K562 (cell line): Measurements from ENCODE around the gene TTC27. TPM values are rescaled to one million over a fixed set of nuclear protein-coding genes. Genes with fewer than 3 reads are reported as not detected.

ENCODE experiments used
- ARID4B ChIP-seq: sonication (generic); formaldehyde crosslinking; IDR thresholded peaks from 2 replicates; pipeline ENCODE4 v1.8.0; 2022; ENCODE audit warnings: mild to moderate bottlenecking, missing genetic modification reagents
- ARNT ChIP-seq, 2 experiments: fragments of 450-650 bp; IDR thresholded peaks; 2 replicates each; pipeline ENCODE4 v1.6.1; 2016; ENCODE audit warnings: mild to moderate bottlenecking in 1 of 2
- CBFA2T2 ChIP-seq: fragments of 450-650 bp; conservative IDR thresholded peaks from 2 replicates; pipeline ENCODE4 v1.6.1; 2017; ENCODE audit warnings: mild to moderate bottlenecking
- CREB1 ChIP-seq, 2 experiments: sonication (generic) in 1 of 2; formaldehyde crosslinking in 1 of 2; IDR thresholded peaks; 2 replicates each; pipeline versions ENCODE4 v1.6.1 to v1.8.0; 2012 to 2022; ENCODE audit warnings: inconsistent platforms in 1 of 2, mild to moderate bottlenecking in 1 of 2, missing genetic modification reagents in 1 of 2, moderate library complexity in 1 of 2
- EHMT2 ChIP-seq: fragments of 450-650 bp; IDR thresholded peaks from 2 replicates; pipeline ENCODE4 v1.6.1; 2018; ENCODE audit warnings: antibody characterized with exemption
- GABPA ChIP-seq: fragments of 200-800 bp; sonication (Bioruptor generic); conservative IDR thresholded peaks from 2 replicates; pipeline ENCODE4 v1.6.1; 2016; ENCODE audit warnings: low read depth, missing genetic modification characterization, missing compliant biosample characterization
- GTF2F1 ChIP-seq: IDR thresholded peaks from 2 replicates; pipeline ENCODE4 v1.6.1; 2011; ENCODE audit warnings: low read depth, low read length, improper control_type of control experiment
- HDAC1 ChIP-seq, 2 experiments: fragments of 450-650 bp; IDR thresholded peaks; 2 replicates each; pipeline ENCODE4 v1.6.1; 2016 to 2017; ENCODE audit warnings: inconsistent platforms in 1 of 2, mild to moderate bottlenecking in 1 of 2, moderate library complexity in 1 of 2
- MYBL2 ChIP-seq, 2 experiments: fragments of 450-650 bp in 1 of 2; sonication (generic) in 1 of 2; formaldehyde crosslinking in 1 of 2; IDR thresholded peaks; 2 replicates each; pipeline versions ENCODE4 v1.6.1 to v1.8.1; 2017 to 2022; ENCODE audit warnings: borderline replicate concordance in 1 of 2, inconsistent platforms in 1 of 2, low read depth in 1 of 2, mild to moderate bottlenecking in 1 of 2, missing genetic modification reagents in 1 of 2, moderate library complexity in 1 of 2
- NFIC ChIP-seq: fragments of 450-650 bp; IDR thresholded peaks from 2 replicates; pipeline ENCODE4 v1.6.1; 2017; ENCODE audit warnings: mild to moderate bottlenecking, inconsistent platforms
- PCBP2 ChIP-seq: fragments of 200-400 bp; formaldehyde crosslinking; IDR thresholded peaks from 2 replicates; pipeline ENCODE4 v1.6.1; 2018; ENCODE audit warnings: low read length, low read depth, mild to moderate bottlenecking, moderate library complexity; ENCODE audit not compliant: poor library complexity, severe bottlenecking
- RAD51 ChIP-seq: fragments of 450-650 bp; IDR thresholded peaks from 2 replicates; pipeline ENCODE4 v1.7.1; 2016; ENCODE audit warnings: low read depth, mild to moderate bottlenecking, borderline replicate concordance
- RBM34 ChIP-seq: fragments of 200-400 bp; formaldehyde crosslinking; IDR thresholded peaks from 2 replicates; pipeline ENCODE4 v1.6.1; 2018; ENCODE audit warnings: low read length, borderline replicate concordance; ENCODE audit not compliant: insufficient read depth
- TEAD2 ChIP-seq: fragments of 450-650 bp; IDR thresholded peaks from 2 replicates; pipeline ENCODE4 v1.6.1; 2016; ENCODE audit warnings: missing genetic modification characterization, control low read depth, missing compliant biosample characterization
- TSC22D4 ChIP-seq: fragments of 450-650 bp; IDR thresholded peaks from 2 replicates; pipeline ENCODE4 v1.6.1; 2016; ENCODE audit warnings: missing genetic modification characterization, missing biosample characterization, control low read depth
- ZFP1 ChIP-seq: fragments of 450-650 bp; formaldehyde crosslinking; IDR thresholded peaks from 2 replicates; pipeline ENCODE4 v1.4.0; 2020; ENCODE audit warnings: mild to moderate bottlenecking, mixed read lengths
- ZNF3 ChIP-seq: fragments of 250-450 bp; sonication (Bioruptor Pico); IDR thresholded peaks from 2 replicates; pipeline ENCODE4 v1.5.0; 2021; ENCODE audit warnings: mild to moderate bottlenecking, moderate library complexity
- ZNF436 ChIP-seq: fragments of 250-450, 450-650 bp; sonication (Bioruptor Pico); formaldehyde crosslinking; IDR thresholded peaks from 2 replicates; pipeline ENCODE4 v1.7.0; 2020; ENCODE audit warnings: mild to moderate bottlenecking
- ZNF764 ChIP-seq: fragments of 250-450 bp; sonication (Bioruptor Pico); IDR thresholded peaks from 2 replicates; pipeline ENCODE4 v1.4.0; 2020; ENCODE audit warnings: low read depth, mild to moderate bottlenecking, moderate library complexity
- polyA plus RNA-seq, 8 experiments: library from polyadenylated mRNA; depleted of rRNA in 4 of 8; stranded (reverse) in 5 of 8; unstranded in 3 of 8; fragments of >200 nt; fragmentation: Nextera tagmentation in 2 of 8; fragmentation: Illumina TruSeq in 1 of 8; extraction: Ambion mirVana in 2 of 8; extraction: Trizol in 1 of 8; gene quantifications; 2 replicates each; pipeline versions ENCODE4 v1.2.1 to v1.2.3, GENCODE V29; 2011 to 2014; ENCODE audit warnings: inconsistent platforms in 1 of 8, missing spikeins in 1 of 8
- total RNA-seq, 7 experiments: library from RNA; depleted of rRNA in 6 of 7; stranded (reverse); fragments of >200 nt in 6 of 7; fragmentation: Illumina TruSeq in 2 of 7; extraction: Trizol in 2 of 7; gene quantifications; 2 replicates each; pipeline versions ENCODE4 v1.2.1 to v1.2.3, GENCODE V29; 2011 to 2021; ENCODE audit warnings: low replicate concordance in 1 of 7
- TF ChIP-seq, protein P1 (sequence below): fragments of 450-650 bp; IDR thresholded peaks from 2 replicates; pipeline ENCODE4 v1.6.1; 2016; ENCODE audit warnings: antibody characterized with exemption
- TF ChIP-seq, protein P2 (sequence below): conservative IDR thresholded peaks from 2 replicates; pipeline ENCODE4 v1.6.1; 2011; ENCODE audit warnings: low read depth, mild to moderate bottlenecking, low read length; ENCODE audit not compliant: control insufficient read depth

The TTC27 gene
- total and polyA plus RNA-seq, 9 of the 15 experiments (the other 6 are each of a cell fraction or from before 2014, with no cell fraction given), result 44.3 to 93.4 (median 57.3) TPM

DNA sequence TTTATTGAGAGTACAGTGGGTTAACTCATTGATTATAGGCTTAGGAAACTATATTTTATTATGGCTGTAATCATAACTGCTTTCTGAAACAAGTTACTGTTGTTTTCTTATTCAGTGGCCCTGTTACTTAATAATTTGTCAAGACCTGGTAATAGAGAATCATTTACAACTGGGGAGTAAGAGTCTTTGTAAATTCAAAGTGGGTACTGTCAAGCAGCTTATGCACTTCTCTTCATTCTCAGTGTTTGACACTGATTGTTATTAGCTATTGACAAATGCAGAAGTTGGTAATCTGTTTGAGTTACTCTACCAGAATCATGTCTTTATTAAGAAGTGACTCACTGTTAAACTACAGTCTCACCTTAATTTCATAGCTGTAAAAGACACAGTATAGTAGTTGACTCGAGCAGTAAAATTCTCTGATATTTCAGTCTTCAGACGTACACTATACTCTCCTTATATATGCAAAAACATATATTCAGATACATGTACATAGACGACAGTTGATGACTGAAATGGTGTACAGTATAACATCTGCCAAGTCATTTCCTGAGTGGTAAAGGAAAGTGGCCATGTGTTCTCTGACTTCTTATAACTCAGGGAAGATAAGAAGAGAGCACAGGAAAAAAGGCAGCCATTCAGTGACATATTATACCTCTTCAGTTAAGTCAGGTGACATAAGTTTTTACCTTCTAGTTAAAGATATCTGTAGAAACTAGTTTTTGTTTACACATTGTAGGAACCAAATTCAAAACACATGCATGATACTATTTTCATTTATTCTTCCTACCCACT lies 36.0 kb upstream of the TTC27 start (continued):
- no peak for TF ChIP-seq GTF2F1
- TF ChIP-seq PCBP2, result no peak
- TF ChIP-seq TSC22D4 (tag), result no peak
- TF ChIP-seq ZNF764 (CRISPR knock-in tag), result no peak
- TF ChIP-seq CBFA2T2, result peak; percentile 27; the same call in 1 of the 2 replicates
- TF ChIP-seq HDAC1 (IDR thresholded peaks at IDR 0.05), result 0 out of 4 replicates have a peak, but pooled peaks of 1 of the 2 experiments have one; percentile 16
- TF ChIP-seq, protein P1, sequence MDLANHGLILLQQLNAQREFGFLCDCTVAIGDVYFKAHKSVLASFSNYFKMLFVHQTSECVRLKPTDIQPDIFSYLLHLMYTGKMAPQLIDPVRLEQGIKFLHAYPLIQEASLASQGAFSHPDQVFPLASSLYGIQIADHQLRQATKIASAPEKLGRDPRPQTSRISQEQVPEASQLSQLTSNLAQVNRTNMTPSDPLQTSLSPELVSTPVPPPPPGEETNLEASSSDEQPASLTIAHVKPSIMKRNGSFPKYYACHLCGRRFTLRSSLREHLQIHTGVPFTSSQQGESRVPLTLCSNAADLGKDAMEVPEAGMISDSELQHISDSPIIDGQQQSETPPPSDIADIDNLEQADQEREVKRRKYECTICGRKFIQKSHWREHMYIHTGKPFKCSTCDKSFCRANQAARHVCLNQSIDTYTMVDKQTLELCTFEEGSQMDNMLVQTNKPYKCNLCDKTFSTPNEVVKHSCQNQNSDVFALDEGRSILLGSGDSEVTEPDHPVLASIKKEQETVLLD, result no peak
- TF ChIP-seq ZFP1 (CRISPR knock-in tag), result no peak
- no peak for TF ChIP-seq NFIC
- TF ChIP-seq ARID4B (CRISPR knock-in tag), result no peak
- TF ChIP-seq ZNF436 (CRISPR knock-in tag), result no peak
- TF ChIP-seq ZNF3 (CRISPR knock-in tag), result no peak
- peak; percentile 58 for TF ChIP-seq GABPA
- no peak for TF ChIP-seq RBM34
- TF ChIP-seq EHMT2, result no peak
- peak; percentile 63 for TF ChIP-seq RAD51
- no peak for TF ChIP-seq TEAD2 (tag)
- TF ChIP-seq, protein P2, sequence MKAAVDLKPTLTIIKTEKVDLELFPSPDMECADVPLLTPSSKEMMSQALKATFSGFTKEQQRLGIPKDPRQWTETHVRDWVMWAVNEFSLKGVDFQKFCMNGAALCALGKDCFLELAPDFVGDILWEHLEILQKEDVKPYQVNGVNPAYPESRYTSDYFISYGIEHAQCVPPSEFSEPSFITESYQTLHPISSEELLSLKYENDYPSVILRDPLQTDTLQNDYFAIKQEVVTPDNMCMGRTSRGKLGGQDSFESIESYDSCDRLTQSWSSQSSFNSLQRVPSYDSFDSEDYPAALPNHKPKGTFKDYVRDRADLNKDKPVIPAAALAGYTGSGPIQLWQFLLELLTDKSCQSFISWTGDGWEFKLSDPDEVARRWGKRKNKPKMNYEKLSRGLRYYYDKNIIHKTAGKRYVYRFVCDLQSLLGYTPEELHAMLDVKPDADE, result no peak
- TF ChIP-seq ARNT (IDR thresholded peaks at IDR 0.05), result 0 out of 4 replicates have a peak, but pooled peaks of 1 of the 2 experiments have one; percentile 24
- TF ChIP-seq CREB1 (IDR thresholded peaks at IDR 0.05), result no peak
- TF ChIP-seq CREB1 (CRISPR knock-in tag; IDR thresholded peaks at IDR 0.05), result no peak
- TF ChIP-seq MYBL2 (IDR thresholded peaks at IDR 0.05; ENCODE audit: low read depth), result 0 out of 2 replicates have a peak, but pooled peaks have one; percentile 41
- TF ChIP-seq MYBL2 (CRISPR knock-in tag; IDR thresholded peaks at IDR 0.05; ENCODE audit: borderline replicate concordance), result no peak
